ENCODE measurements around the gene BCL11B. TPM values are rescaled to one million over a fixed set of nuclear protein-coding genes. Genes with fewer than 3 reads are reported as not detected.

BCL11B gene
- total and polyA plus RNA-seq, 4 experiments from 2014 or later: 2.6 to 165 (median 87.3) TPM

GRCh38 chr14:99179946-99180345 is 92.1 kb downstream of the BCL11B start:
- peaks cover 0 to 9% (median 1%) of the 10 kb centered on the region in 8 donors for H3K9me3 Mint-ChIP-seq
- DNase-seq: peak in 1 of 5 donors; percentile 46
- no peak overlapping the region for H3K4me3 ChIP-seq (ENCODE audit: low read length in 2 of 2)
- H3K4me1 Mint-ChIP-seq: peaks cover 52 to 82% (median 63%) of the 10 kb centered on the region in 4 donors
- peaks cover 64 to 82% of the 10 kb centered on the region in 2 donors for H3K36me3 Mint-ChIP-seq
- CTCF ChIA-PET (ENCODE audit: partially characterized antibody): interaction anchor here (1.0 to 1.9 kb wide), 2 partner anchors 84 to 86 kb away, joined by 3 to 7 read pairs; no protein-coding TSS in a partner anchor
- peak overlapping the region; percentile 83 to 94 (median 90) for H3K27ac Mint-ChIP-seq
- peaks cover 71% of the 10 kb centered on the region for H3K36me3 ChIP-seq (ENCODE audit: insufficient read depth, low read length)
- POLR2A ChIA-PET (ENCODE audit: partially characterized antibody): interaction anchor here (1.2 to 87.2 kb wide), 4 partner anchors 8 to 1202 kb away, joined by 3 to 6015 read pairs (median 14); partner anchors contain the start of gene BCL11B
- peak overlapping the region; percentile 49 for H3K27ac ChIP-seq (ENCODE audit: low read depth, low read length)
- H3K4me3 Mint-ChIP-seq: peak overlapping the region; percentile 21 to 88 (median 55)
- intact Hi-C loops (cut with micrococcal nuclease): no loop called here
- no peaks in the 10 kb centered on the region for H3K27me3 ChIP-seq (ENCODE audit: insufficient read depth, low read length)
- peaks cover 72% of the 10 kb centered on the region for H3K4me1 ChIP-seq (ENCODE audit: insufficient read depth, low read length)
- no peaks in the 10 kb centered on the region for H3K27me3 Mint-ChIP-seq
- no peaks in the 10 kb centered on the region for H3K9me3 ChIP-seq (ENCODE audit: control insufficient read depth in 1 of 2, low read length in 2 of 2)

- POLR2A ChIA-PET (ENCODE audit: partially characterized antibody): interaction anchor here (1.0 to 87.2 kb wide), 6 partner anchors 9 to 1202 kb away, joined by 3 to 6015 read pairs (median 6); partner anchors contain the start of gene BCL11B
These were observed 92.5 kb downstream of the BCL11B start for GRCh38 chr14:99179506-99179905.

DNA sequence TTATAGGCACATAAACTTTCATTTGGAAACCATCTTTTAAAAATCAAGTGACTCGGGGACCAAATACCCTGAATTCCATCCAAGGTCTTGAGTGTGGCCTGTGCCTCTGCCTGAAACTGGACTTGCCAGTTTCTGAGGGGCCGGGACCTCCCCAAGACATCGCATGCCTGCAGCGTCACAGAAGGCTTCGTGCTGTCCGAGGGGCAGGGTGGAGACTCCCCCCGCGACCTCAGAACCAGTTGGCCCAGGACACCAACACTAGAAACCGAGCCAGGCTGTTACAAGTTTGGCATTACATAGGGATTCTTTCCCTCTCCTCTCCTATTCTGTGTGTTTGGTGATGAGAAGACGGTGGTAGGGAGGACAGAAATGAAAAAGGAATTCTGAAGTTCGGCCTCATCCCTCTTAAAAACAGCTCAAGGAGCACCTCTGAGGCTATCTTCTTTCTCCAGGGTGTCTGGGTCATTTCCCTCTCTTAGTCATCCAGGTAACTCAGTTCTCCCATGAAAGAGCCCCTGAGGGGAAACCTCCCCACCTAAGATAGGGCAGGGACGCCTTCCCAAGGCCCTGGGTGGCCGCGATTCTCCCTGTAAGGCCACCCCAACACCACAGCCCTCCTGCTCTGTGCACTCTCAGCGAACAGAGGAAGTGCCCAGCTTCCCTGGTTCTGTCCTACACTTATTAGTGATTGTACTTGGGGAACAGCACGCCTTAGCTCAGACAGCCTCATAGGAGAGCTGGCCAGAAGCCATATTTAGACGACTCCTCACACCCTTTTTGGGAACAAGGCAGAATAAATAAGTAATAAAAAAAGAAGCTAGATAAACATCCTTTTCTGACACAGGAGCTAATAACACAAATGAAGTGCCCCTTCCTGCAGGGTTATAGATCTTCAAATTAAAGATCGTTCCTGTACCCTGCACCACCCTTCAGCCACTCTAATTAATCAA is 93.8 kb downstream of the BCL11B start:
- peak overlapping the region; percentile 88 to 96 (median 93) for H3K27ac Mint-ChIP-seq
- DNase-seq: no peak
- H3K36me3 Mint-ChIP-seq: peaks cover 63 to 77% of the 10 kb centered on the region in 2 donors
- ChIA-PET CTCF (ENCODE audit: partially characterized antibody) (interaction anchor here (0.8 to 1.9 kb wide), 6 partner anchors 10 to 1040 kb away, joined by 3 to 11 read pairs (median 4); no protein-coding TSS in a partner anchor), POLR2A (ENCODE audit: partially characterized antibody) (interaction anchor here (1.0 to 87.2 kb wide), 8 partner anchors 8 to 1200 kb away, joined by 3 to 6015 read pairs (median 6); partner anchors contain the start of gene BCL11B)
- intact Hi-C loops (cut with micrococcal nuclease): no loop called here
- Histone ChIP-seq H3K36me3 (ENCODE audit: insufficient read depth, low read length) (peaks cover 71% of the 10 kb centered on the region), H3K27me3 (ENCODE audit: insufficient read depth, low read length) (no peaks in the 10 kb centered on the region), H3K9me3 (ENCODE audit: control insufficient read depth in 1 of 2, low read length in 2 of 2) (no peaks in the 10 kb centered on the region), H3K4me3 (ENCODE audit: low read length in 2 of 2) (no peak overlapping the region), H3K4me1 (ENCODE audit: insufficient read depth, low read length) (peaks cover 54% of the 10 kb centered on the region), H3K27ac (ENCODE audit: low read depth, low read length) (peak overlapping the region; percentile 8)
- H3K4me3 Mint-ChIP-seq: peak overlapping the region in 7 of 8 donors; percentile 9 to 76 (median 60)
- no peaks in the 10 kb centered on the region for H3K27me3 Mint-ChIP-seq
- H3K9me3 Mint-ChIP-seq: peaks cover 0 to 9% (median 1%) of the 10 kb centered on the region in 8 donors
- peaks cover 38 to 64% (median 48%) of the 10 kb centered on the region in 4 donors for H3K4me1 Mint-ChIP-seq

More at GRCh38 chr14:99179506-99179905, 92.5 kb downstream of the BCL11B start:
- Mint-ChIP-seq H3K4me3 (peak overlapping the region in 7 of 8 donors; percentile 21 to 88 (median 59)), H3K27ac (peak overlapping the region; percentile 83 to 94 (median 90)), H3K4me1 (peaks cover 49 to 77% (median 59%) of the 10 kb centered on the region in 4 donors), H3K9me3 (peaks cover 0 to 9% (median 1%) of the 10 kb centered on the region in 8 donors), H3K27me3 (no peaks in the 10 kb centered on the region), H3K36me3 (peaks cover 64 to 79% of the 10 kb centered on the region in 2 donors)
- Histone ChIP-seq H3K36me3 (ENCODE audit: insufficient read depth, low read length) (peaks cover 71% of the 10 kb centered on the region), H3K27me3 (ENCODE audit: insufficient read depth, low read length) (no peaks in the 10 kb centered on the region), H3K27ac (ENCODE audit: low read depth, low read length) (peak overlapping the region; percentile 49), H3K9me3 (ENCODE audit: control insufficient read depth in 1 of 2, low read length in 2 of 2) (no peaks in the 10 kb centered on the region), H3K4me3 (ENCODE audit: low read length in 2 of 2) (no peak overlapping the region), H3K4me1 (ENCODE audit: insufficient read depth, low read length) (peaks cover 68% of the 10 kb centered on the region)
- intact Hi-C loops (cut with micrococcal nuclease): no loop called here
- CTCF ChIA-PET (ENCODE audit: partially characterized antibody): interaction anchor here (1.0 to 1.9 kb wide), 4 partner anchors 8 to 1039 kb away, joined by 3 to 11 read pairs (median 6); no protein-coding TSS in a partner anchor
- peak in 1 of 5 donors; percentile 35 for DNase-seq

DNA sequence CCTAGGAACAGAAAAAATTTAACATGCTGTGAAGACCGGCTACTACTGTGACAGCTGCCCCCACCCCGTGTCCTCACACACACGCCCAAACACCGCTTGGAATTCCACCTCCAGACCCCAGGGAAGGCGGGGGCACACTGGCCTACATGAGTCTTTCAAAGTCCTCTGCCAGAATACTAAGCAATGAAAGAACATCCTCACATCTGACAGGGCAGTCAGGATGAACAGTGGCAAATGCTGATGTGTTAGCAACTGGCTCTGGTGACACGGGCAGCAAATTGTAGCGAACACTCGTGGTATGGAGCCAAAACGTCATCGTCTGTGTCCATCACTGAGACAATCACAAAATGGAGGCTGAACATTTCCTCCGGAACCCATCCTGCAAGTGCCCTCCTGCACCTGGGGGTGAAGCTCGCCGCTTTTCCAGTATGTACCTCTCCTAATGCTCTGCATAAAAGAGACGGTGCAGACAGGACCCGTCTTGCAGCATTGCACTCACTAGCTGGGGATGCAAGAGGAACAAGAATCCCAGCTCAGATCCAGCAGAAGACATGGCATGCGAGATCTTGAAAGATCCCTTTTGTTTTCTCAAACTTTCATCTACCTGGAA is 94.8 kb downstream of the BCL11B start:
- ChIA-PET CTCF (ENCODE audit: partially characterized antibody) (no interaction called here), POLR2A (ENCODE audit: partially characterized antibody) (interaction anchor here (0.7 to 87.2 kb wide), 4 partner anchors 9 to 192 kb away, joined by 3 to 6015 read pairs (median 12); partner anchors contain the start of gene BCL11B)
- Mint-ChIP-seq H3K9me3 (peaks cover 0 to 9% (median 1%) of the 10 kb centered on the region in 8 donors), H3K36me3 (peaks cover 65 to 76% of the 10 kb centered on the region in 2 donors), H3K27ac (peak overlapping the region in 6 of 7 donors; percentile 13 to 94 (median 82)), H3K27me3 (no peaks in the 10 kb centered on the region), H3K4me1 (peaks cover 30 to 54% (median 42%) of the 10 kb centered on the region in 4 donors), H3K4me3 (peak overlapping the region in 2 of 8 donors; percentile 26 to 41)
- DNase-seq: peak in 1 of 5 donors; percentile 32
- H3K27ac ChIP-seq (ENCODE audit: low read depth, low read length): no peak overlapping the region
- H3K4me1 ChIP-seq (ENCODE audit: insufficient read depth, low read length): peaks cover 51% of the 10 kb centered on the region
- H3K9me3 ChIP-seq (ENCODE audit: control insufficient read depth in 1 of 2, low read length in 2 of 2): no peaks in the 10 kb centered on the region
- H3K36me3 ChIP-seq (ENCODE audit: insufficient read depth, low read length): peaks cover 70% of the 10 kb centered on the region
- intact Hi-C loops (cut with micrococcal nuclease): no loop called here
- no peak overlapping the region for H3K4me3 ChIP-seq (ENCODE audit: low read length in 2 of 2)
- H3K27me3 ChIP-seq (ENCODE audit: insufficient read depth, low read length): no peaks in the 10 kb centered on the region

- POLR2A ChIA-PET (ENCODE audit: partially characterized antibody): interaction anchor here (1.3 to 87.2 kb wide), 2 partner anchors 68 to 264 kb away, joined by 3 to 6015 read pairs; partner anchors contain the start of gene BCL11B
- peaks cover 23 to 47% (median 35%) of the 10 kb centered on the region in 4 donors for H3K4me1 Mint-ChIP-seq
- H3K27me3 Mint-ChIP-seq: no peaks in the 10 kb centered on the region
- no peak overlapping the region for H3K4me3 Mint-ChIP-seq
- H3K36me3 Mint-ChIP-seq: peaks cover 65 to 77% of the 10 kb centered on the region in 2 donors
- Histone ChIP-seq H3K9me3 (ENCODE audit: control insufficient read depth in 1 of 2, low read length in 2 of 2) (no peaks in the 10 kb centered on the region), H3K4me3 (ENCODE audit: low read length in 2 of 2) (no peak overlapping the region), H3K27ac (ENCODE audit: low read depth, low read length) (no peak overlapping the region), H3K36me3 (ENCODE audit: insufficient read depth, low read length) (peaks cover 67% of the 10 kb centered on the region), H3K27me3 (ENCODE audit: insufficient read depth, low read length) (no peaks in the 10 kb centered on the region), H3K4me1 (ENCODE audit: insufficient read depth, low read length) (peaks cover 43% of the 10 kb centered on the region)
- intact Hi-C loops (cut with micrococcal nuclease): no loop called here
- CTCF ChIA-PET (ENCODE audit: partially characterized antibody): interaction anchor here (0.6 kb wide), 1 partner anchor 455 kb away, joined by 3 read pairs; no protein-coding TSS in a partner anchor
- H3K9me3 Mint-ChIP-seq: peaks cover 0 to 9% (median 1%) of the 10 kb centered on the region in 8 donors
- peak in 1 of 5 donors; percentile 38 for DNase-seq
- H3K27ac Mint-ChIP-seq: peak overlapping the region in 6 of 7 donors; percentile 3 to 94 (median 52)
These were observed 95.6 kb downstream of the BCL11B start for GRCh38 chr14:99176156-99176945.
